B cell (primary cell): ENCODE data around the gene HOXC4. TPM values are rescaled to one million over a fixed set of nuclear protein-coding genes. Genes with fewer than 3 reads are reported as not detected.

Experiments
- ATAC-seq: fragments of 200-7000 bp; cut with Tn5 transposase; one replicate; pipeline ENCODE4 v1.10.0; 2021; ENCODE audit warnings: low read depth, mild to moderate bottlenecking, moderate number of reproducible peaks, moderate library complexity
- CTCF ChIA-PET: fragments of 350-600 bp; sonication (Branson Sonifier 250); formaldehyde crosslinking; loops from one replicate; lab custom pipeline; 2021; ENCODE audit warnings: antibody characterized with exemption, inconsistent platforms; lab: Charles Lee
- POLR2A ChIA-PET: fragments of 350-600 bp; sonication (Branson Sonifier 250); formaldehyde crosslinking; loops from one replicate; lab custom pipeline; 2021; ENCODE audit warnings: antibody characterized with exemption; lab: Charles Lee
- DNase-seq: peaks from one replicate; pipeline ENCODE4 v3.0.0; 2013
- H2AFZ ChIP-seq: 2 replicates; pipeline ENCODE4 v1.6.1; 2012; ENCODE audit warnings: mild to moderate bottlenecking, low read depth, low read length; ENCODE audit not compliant: insufficient read depth, poor library complexity, severe bottlenecking
- H3K27ac ChIP-seq, 2 donors: 1 replicate in 1 of 2; 2 replicates in 1 of 2; pipeline ENCODE4 v1.5.1; 2012 to 2013; ENCODE audit warnings: low read length in 2 of 2, mild to moderate bottlenecking in 2 of 2, moderate library complexity in 1 of 2
- H3K27me3 ChIP-seq, 4 experiments: fragments of 200-600 bp in 1 of 4; sonication (generic) in 1 of 4; replicated peaks in 1 of 4; 1 replicate in 2 of 4; 2 replicates in 2 of 4; pipeline versions ENCODE4 v1.6.1 to v1.7.0; 2013 to 2016; ENCODE audit warnings: low read length in 3 of 4, mild to moderate bottlenecking in 2 of 4, mixed read lengths in 1 of 4, moderate library complexity in 1 of 4; ENCODE audit not compliant: insufficient read depth in 4 of 4, control insufficient read depth in 3 of 4; ENCODE audit errors: control extremely low read depth in 1 of 4
- H3K36me3 ChIP-seq, 2 experiments: replicated peaks in 1 of 2; 1 replicate in 1 of 2; 2 replicates in 1 of 2; pipeline versions ENCODE4 v1.6.1 to v1.7.1; 2013; ENCODE audit warnings: low read length in 1 of 2; ENCODE audit not compliant: insufficient read depth in 2 of 2, control insufficient read depth in 1 of 2; ENCODE audit errors: control extremely low read depth in 1 of 2, extremely low read depth in 1 of 2
- H3K4me1 ChIP-seq, 2 donors: fragments of 200-600 bp in 1 of 2; sonication (generic) in 1 of 2; 1 replicate in 1 of 2; 2 replicates in 1 of 2; pipeline versions ENCODE4 v1.5.1 to v1.6.1; 2013 to 2017; ENCODE audit warnings: low read length in 2 of 2; ENCODE audit not compliant: control insufficient read depth in 2 of 2, insufficient read depth in 2 of 2
- H3K4me2 ChIP-seq: replicated peaks from 2 replicates; pipeline ENCODE3; 2012; ENCODE audit warnings: mild to moderate bottlenecking, low read depth, low read length; ENCODE audit not compliant: poor library complexity, severe bottlenecking
- H3K4me3 ChIP-seq, 5 experiments: fragments of 200-600 bp in 1 of 5; sonication (generic) in 1 of 5; 1 replicate in 3 of 5; 2 replicates in 2 of 5; pipeline versions ENCODE4 v1.5.1 to v1.7.0; 2011 to 2016; ENCODE audit warnings: low read length in 4 of 5, mild to moderate bottlenecking in 4 of 5, low read depth in 2 of 5, control low read depth in 1 of 5, moderate library complexity in 1 of 5; ENCODE audit not compliant: insufficient read depth in 1 of 5; ENCODE audit errors: control extremely low read depth in 1 of 5, extremely low read depth in 1 of 5
- H3K79me2 ChIP-seq: fragments of 200-600 bp; sonication (generic); one replicate; pipeline ENCODE4 v1.6.0; 2016; ENCODE audit warnings: low read length; ENCODE audit not compliant: control insufficient read depth, insufficient read depth
- H3K9ac ChIP-seq: fragments of 200-600 bp; sonication (generic); 2 replicates; pipeline ENCODE4 v1.6.1; 2017; ENCODE audit warnings: mild to moderate bottlenecking, low read length, moderate library complexity
- H3K9me3 ChIP-seq, 3 donors: one replicate each; pipeline versions ENCODE4 v1.6.1 to v1.7.1; 2013; ENCODE audit warnings: low read length in 2 of 3; ENCODE audit not compliant: control insufficient read depth in 2 of 3, insufficient read depth in 1 of 3; ENCODE audit errors: control extremely low read depth in 1 of 3
- H4K20me1 ChIP-seq: 2 replicates; pipeline ENCODE4 v1.6.0; 2012; ENCODE audit warnings: mild to moderate bottlenecking, low read length; ENCODE audit not compliant: insufficient read depth, control insufficient read depth, poor library complexity, severe bottlenecking
- H3K27ac Mint-ChIP-seq: one replicate; pipeline ENCODE4 v1.8.0; 2021; ENCODE audit warnings: mixed read lengths
- H3K27me3 Mint-ChIP-seq: one replicate; pipeline ENCODE4 v1.8.0; 2021; ENCODE audit warnings: mixed read lengths
- H3K4me1 Mint-ChIP-seq: one replicate; pipeline ENCODE4 v1.8.0; 2021; ENCODE audit warnings: mixed read lengths
- H3K4me3 Mint-ChIP-seq: one replicate; pipeline ENCODE4 v1.8.0; 2021; ENCODE audit warnings: mixed read lengths
- H3K9me3 Mint-ChIP-seq: one replicate; pipeline ENCODE4 v1.8.0; 2022; ENCODE audit warnings: mixed read lengths; ENCODE audit not compliant: insufficient read depth
- EZH2 ChIP-seq: IDR thresholded peaks from 2 replicates; pipeline ENCODE4 v1.6.1; 2012; ENCODE audit warnings: borderline replicate concordance, low read depth, mild to moderate bottlenecking, moderate library complexity, low read length; ENCODE audit not compliant: insufficient read depth, poor library complexity, severe bottlenecking
- WGBS: methylation state at CpG from one replicate; pipeline ENCODE4 v1.1.5; 2013; ENCODE audit warnings: missing lambda C conversion rate; ENCODE audit not compliant: insufficient coverage; 5-methylcytosine and 5-hydroxymethylcytosine counted together
- intact Hi-C: fragments of 100-400 bp; cut with micrococcal nuclease; formaldehyde crosslinking; loops from one replicate; pipeline ENCODE4 v1.10.0; 2022
- polyA minus RNA-seq: library from RNA; depleted of rRNA, polyadenylated mRNA; stranded (reverse); fragments of >200 nt; gene quantifications from 2 replicates; pipeline ENCODE4 v1.2.3, GENCODE V29; 2012
- polyA plus RNA-seq: library from polyadenylated mRNA; depleted of rRNA; stranded (reverse); fragments of >200 nt; gene quantifications from 2 replicates; pipeline ENCODE4 v1.2.3, GENCODE V29; 2012
- total RNA-seq, 2 donors: library from RNA; stranded (reverse); fragments of 120-200 nt in 1 of 2; gene quantifications; 1 replicate in 1 of 2; 2 replicates in 1 of 2; pipeline versions ENCODE4 v1.2.3 to v1.2.4, GENCODE V29; 2013 to 2022
- TF ChIP-seq, protein P1 (sequence below): fragments of 200-600 bp; IDR thresholded peaks from one replicate; pipeline ENCODE4 v1.8.0; 2022; ENCODE audit warnings: antibody characterized with exemption, mild to moderate bottlenecking

HOXC4 gene
- total RNA-seq (6.4 and 6.5 TPM in 2 replicates), polyA plus RNA-seq (1.0 and 4.3 TPM in 2 replicates), polyA minus RNA-seq (1.2 and 1.6 TPM in 2 replicates)
- total RNA-seq (2013) = 2.6 TPM

- intact Hi-C loops = loop anchor here (1.0 to 5.0 kb wide), 3 partner anchors 36 to 135 kb away; partner anchors contain the start of gene HOXC8
- peak; percentile 36 for DNase-seq
- peaks cover 0 to 63% (median 39%) of the 10 kb centered on the region in 4 experiments for H3K27me3 ChIP-seq
- H2AFZ ChIP-seq = peak within 1 kb of the TSS; percentile 76
- H3K4me1 Mint-ChIP-seq = peaks cover 43% of the 10 kb centered on the region
- H3K4me3 ChIP-seq = peak within 1 kb of the TSS in 4 of 5 experiments; percentile 69 to 78 (median 75)
- peak within 1 kb of the TSS; percentile 95 for H3K27ac Mint-ChIP-seq
- ATAC-seq = peak; percentile 66
- WGBS = 4% methylated on average over 37 of the region's 52 CpGs
- peak within 1 kb of the TSS; percentile 72 for H3K9ac ChIP-seq
- peak within 1 kb of the TSS; percentile 91 for H3K4me3 Mint-ChIP-seq
- ChIA-PET CTCF (interaction anchor here (0.6 to 4.5 kb wide), 13 partner anchors 13 to 165 kb away, joined by 3 to 37 read pairs (median 5); partner anchors contain the start of genes HOXC5, HOXC6 and SMUG1), POLR2A (interaction anchor here (0.6 to 1.3 kb wide), 9 partner anchors 14 to 359 kb away, joined by 3 to 8 read pairs (median 5); partner anchors contain the start of genes HOXC8 and SMUG1)
- no peaks in the 10 kb centered on the region for H3K79me2 ChIP-seq
- TF ChIP-seq, protein P1, sequence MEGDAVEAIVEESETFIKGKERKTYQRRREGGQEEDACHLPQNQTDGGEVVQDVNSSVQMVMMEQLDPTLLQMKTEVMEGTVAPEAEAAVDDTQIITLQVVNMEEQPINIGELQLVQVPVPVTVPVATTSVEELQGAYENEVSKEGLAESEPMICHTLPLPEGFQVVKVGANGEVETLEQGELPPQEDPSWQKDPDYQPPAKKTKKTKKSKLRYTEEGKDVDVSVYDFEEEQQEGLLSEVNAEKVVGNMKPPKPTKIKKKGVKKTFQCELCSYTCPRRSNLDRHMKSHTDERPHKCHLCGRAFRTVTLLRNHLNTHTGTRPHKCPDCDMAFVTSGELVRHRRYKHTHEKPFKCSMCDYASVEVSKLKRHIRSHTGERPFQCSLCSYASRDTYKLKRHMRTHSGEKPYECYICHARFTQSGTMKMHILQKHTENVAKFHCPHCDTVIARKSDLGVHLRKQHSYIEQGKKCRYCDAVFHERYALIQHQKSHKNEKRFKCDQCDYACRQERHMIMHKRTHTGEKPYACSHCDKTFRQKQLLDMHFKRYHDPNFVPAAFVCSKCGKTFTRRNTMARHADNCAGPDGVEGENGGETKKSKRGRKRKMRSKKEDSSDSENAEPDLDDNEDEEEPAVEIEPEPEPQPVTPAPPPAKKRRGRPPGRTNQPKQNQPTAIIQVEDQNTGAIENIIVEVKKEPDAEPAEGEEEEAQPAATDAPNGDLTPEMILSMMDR = no peak
- peak; percentile 15 for TF ChIP-seq EZH2
- peak within 1 kb of the TSS; percentile 73 for H3K4me2 ChIP-seq
- H3K27ac ChIP-seq = peak within 1 kb of the TSS; percentile 83 to 88
- no peaks in the 10 kb centered on the region for H4K20me1 ChIP-seq
- peaks cover 0 to 31% (median 0%) of the 10 kb centered on the region in 3 donors for H3K9me3 ChIP-seq
- H3K27me3 Mint-ChIP-seq = peaks cover 56% of the 10 kb centered on the region
- H3K9me3 Mint-ChIP-seq = no peaks in the 10 kb centered on the region
- no peaks in the 10 kb centered on the region for H3K36me3 ChIP-seq
- peaks cover 36 to 42% of the 10 kb centered on the region in 2 donors for H3K4me1 ChIP-seq
Observed at GRCh38 chr12:54053751-54054741, at the start of gene HOXC4. HOXC4 (plus strand) TSS chr12:54053835; CDS start chr12:54053923, 88 bp downstream.
